ENCODE results near the gene PCNX1. TPM values are rescaled to one million over a fixed set of nuclear protein-coding genes. Genes with fewer than 3 reads are reported as not detected.
"Not testable (repeated sequence)": the region's sequence is repeated elsewhere in the genome, so short reads cannot be mapped to it uniquely, and the experiment has no call there.

The PCNX1 gene
- total RNA-seq, 1 donor: 51.0 TPM

DNA sequence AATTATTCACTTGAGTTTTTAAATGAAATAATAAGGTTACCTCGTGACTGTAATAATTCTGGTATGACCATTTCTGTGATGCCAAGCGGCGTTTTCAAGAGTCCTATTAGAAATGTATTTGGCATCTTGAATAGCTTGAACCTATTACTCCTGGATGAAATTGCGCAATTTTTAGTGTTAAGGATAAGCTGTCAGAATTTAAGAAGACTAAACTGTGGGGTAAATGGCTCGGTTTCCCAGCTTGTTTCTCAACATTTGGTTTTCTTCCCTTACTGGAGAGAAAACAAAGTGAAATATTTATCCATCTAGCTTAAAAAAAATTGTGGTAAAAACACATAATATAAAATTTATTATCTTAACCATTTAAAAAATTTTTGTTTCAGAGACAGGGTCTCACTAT is 26.8 kb downstream of the PCNX1 start:
- Histone ChIP-seq H3K27ac (ENCODE audit: low read depth, low read length) (peak overlapping the region; percentile 69), H3K79me2 (ENCODE audit: insufficient read depth, low read length) (peaks cover 73% of the 10 kb centered on the region), H3K4me3 (ENCODE audit: insufficient read depth, low read length) (no peak overlapping the region), H3K9me3 (ENCODE audit: low read depth, low read length) (no peaks in the 10 kb centered on the region), H3K36me3 (ENCODE audit: insufficient read depth, low read length) (no peaks in the 10 kb centered on the region), H3K4me1 (ENCODE audit: insufficient read depth, low read length) (peaks cover 18% of the 10 kb centered on the region), H3K4me2 (ENCODE audit: insufficient read depth, low read length) (peak overlapping the region; percentile 55), H3K27me3 (ENCODE audit: insufficient read depth, low read length) (no peaks in the 10 kb centered on the region), H4K20me1 (ENCODE audit: insufficient read depth, low read length) (peaks cover 26% of the 10 kb centered on the region), H2AFZ (ENCODE audit: low read length) (no peak overlapping the region)
- TF ChIP-seq, protein P1, sequence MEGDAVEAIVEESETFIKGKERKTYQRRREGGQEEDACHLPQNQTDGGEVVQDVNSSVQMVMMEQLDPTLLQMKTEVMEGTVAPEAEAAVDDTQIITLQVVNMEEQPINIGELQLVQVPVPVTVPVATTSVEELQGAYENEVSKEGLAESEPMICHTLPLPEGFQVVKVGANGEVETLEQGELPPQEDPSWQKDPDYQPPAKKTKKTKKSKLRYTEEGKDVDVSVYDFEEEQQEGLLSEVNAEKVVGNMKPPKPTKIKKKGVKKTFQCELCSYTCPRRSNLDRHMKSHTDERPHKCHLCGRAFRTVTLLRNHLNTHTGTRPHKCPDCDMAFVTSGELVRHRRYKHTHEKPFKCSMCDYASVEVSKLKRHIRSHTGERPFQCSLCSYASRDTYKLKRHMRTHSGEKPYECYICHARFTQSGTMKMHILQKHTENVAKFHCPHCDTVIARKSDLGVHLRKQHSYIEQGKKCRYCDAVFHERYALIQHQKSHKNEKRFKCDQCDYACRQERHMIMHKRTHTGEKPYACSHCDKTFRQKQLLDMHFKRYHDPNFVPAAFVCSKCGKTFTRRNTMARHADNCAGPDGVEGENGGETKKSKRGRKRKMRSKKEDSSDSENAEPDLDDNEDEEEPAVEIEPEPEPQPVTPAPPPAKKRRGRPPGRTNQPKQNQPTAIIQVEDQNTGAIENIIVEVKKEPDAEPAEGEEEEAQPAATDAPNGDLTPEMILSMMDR (IDR thresholded peaks at IDR 0.05; ENCODE audit: extremely low read depth, low read depth, low read length): no peak
- no peak for DNase-seq (ENCODE audit: insufficient read length, low spot score, missing footprints)

DNA sequence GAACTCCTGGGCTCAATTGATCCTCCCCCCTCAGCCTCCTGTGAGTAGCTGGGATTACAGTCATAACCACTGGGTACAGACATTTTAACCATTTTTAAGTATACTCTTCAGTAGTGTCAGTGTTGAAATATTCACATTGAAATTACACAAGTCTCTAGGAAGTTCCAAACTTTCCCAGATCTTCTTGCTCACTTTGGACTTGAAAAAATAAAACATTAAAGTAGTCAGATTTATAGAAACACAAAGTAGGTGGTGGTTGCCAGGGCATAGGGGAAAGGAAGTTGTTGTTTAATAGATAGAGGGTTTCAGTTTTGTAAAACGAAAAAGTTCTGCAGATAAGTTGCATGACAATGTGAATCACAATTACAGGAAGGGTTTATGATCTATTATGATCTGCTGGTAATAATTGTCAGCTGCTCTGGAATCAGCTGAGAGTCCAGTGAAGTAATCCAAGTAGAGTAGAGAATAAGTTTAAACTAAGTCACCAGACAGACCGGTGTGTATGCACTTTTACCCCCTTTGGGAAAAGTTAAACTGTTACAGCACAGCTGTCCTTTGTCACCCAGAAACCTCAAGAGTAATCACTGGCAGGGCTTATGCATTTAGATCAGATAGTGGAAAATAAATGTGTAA is 27.4 kb downstream of the PCNX1 start:
- Histone ChIP-seq H3K36me3 (ENCODE audit: insufficient read depth, low read length) (no peaks in the 10 kb centered on the region), H3K79me2 (ENCODE audit: insufficient read depth, low read length) (peaks cover 70% of the 10 kb centered on the region), H3K27ac (ENCODE audit: low read depth, low read length) (peak overlapping the region; percentile 69), H3K9me3 (ENCODE audit: low read depth, low read length) (no peaks in the 10 kb centered on the region), H3K4me2 (ENCODE audit: insufficient read depth, low read length) (peak overlapping the region; percentile 55), H3K27me3 (ENCODE audit: insufficient read depth, low read length) (no peaks in the 10 kb centered on the region), H4K20me1 (ENCODE audit: insufficient read depth, low read length) (peaks cover 26% of the 10 kb centered on the region), H3K4me3 (ENCODE audit: insufficient read depth, low read length) (peak overlapping the region; percentile 5), H3K4me1 (ENCODE audit: insufficient read depth, low read length) (peaks cover 18% of the 10 kb centered on the region), H2AFZ (ENCODE audit: low read length) (no peak overlapping the region)
- TF ChIP-seq, protein P1 (IDR thresholded peaks at IDR 0.05; ENCODE audit: extremely low read depth, low read depth, low read length): no peak
- DNase-seq (ENCODE audit: insufficient read length, low spot score, missing footprints): peak; percentile 72

DNA sequence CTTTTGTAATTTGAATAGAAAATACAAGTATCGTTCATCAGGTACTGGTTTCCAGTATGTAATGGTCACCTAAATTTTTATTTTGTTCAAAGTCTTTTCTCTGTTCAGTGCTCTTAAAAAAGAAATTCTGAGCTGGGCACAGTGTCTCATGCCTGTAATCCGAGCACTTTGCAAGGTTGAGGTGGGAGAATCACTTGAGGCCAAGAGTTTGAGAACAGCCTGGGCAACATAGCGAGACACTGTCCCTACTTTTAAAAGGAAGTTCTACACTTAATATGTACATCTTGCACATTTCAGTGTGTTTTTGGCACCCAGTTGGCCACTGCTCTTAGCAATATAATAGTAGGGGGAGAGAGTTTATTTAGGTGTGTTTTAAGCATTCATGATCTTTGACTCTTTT is 27.9 kb downstream of the PCNX1 start:
- peaks cover 22% of the 10 kb centered on the region for H4K20me1 ChIP-seq (ENCODE audit: insufficient read depth, low read length)
- H3K4me2 ChIP-seq (ENCODE audit: insufficient read depth, low read length): peak overlapping the region; percentile 55
- peak overlapping the region; percentile 69 for H3K27ac ChIP-seq (ENCODE audit: low read depth, low read length)

DNA sequence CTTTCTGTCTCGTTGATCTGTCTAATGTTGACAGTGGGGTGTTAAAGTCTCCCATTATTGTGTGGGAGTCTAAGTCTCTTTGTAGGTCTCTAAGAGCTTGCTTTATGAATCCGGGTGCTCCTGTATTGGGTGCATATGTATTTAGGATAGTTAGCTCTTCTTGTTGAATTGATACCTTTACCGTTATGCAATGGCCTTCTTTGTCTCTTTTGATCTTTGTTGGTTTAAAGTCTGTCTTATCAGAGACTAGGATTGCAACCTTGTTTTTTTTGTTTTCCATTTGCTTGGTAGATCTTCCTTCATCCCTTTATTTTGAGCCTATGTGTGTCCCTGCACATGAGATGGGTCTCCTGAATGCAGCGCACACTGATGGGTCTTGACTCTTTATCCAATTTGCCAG is 32.4 kb downstream of the PCNX1 start:
- Histone ChIP-seq H4K20me1 (ENCODE audit: insufficient read depth, low read length) (peaks cover 19% of the 10 kb centered on the region), H3K79me2 (ENCODE audit: insufficient read depth, low read length) (peaks cover 63% of the 10 kb centered on the region)
- H3K27me3 ChIP-seq (ENCODE audit: insufficient read depth, low read length); H3K27ac ChIP-seq (ENCODE audit: low read depth, low read length); H3K36me3 ChIP-seq (ENCODE audit: insufficient read depth, low read length); DNase-seq (ENCODE audit: insufficient read length, low spot score, missing footprints); H2AFZ ChIP-seq (ENCODE audit: low read length); H3K4me1 ChIP-seq (ENCODE audit: insufficient read depth, low read length); H3K9me3 ChIP-seq (ENCODE audit: low read depth, low read length); H3K4me2 ChIP-seq (ENCODE audit: insufficient read depth, low read length); H3K4me3 ChIP-seq (ENCODE audit: insufficient read depth, low read length): not testable (repeated sequence)

More for the DNA sequence above, 27.9 kb downstream of the PCNX1 start:
- Histone ChIP-seq H3K9me3 (ENCODE audit: low read depth, low read length) (no peaks in the 10 kb centered on the region), H3K36me3 (ENCODE audit: insufficient read depth, low read length) (no peaks in the 10 kb centered on the region), H3K4me3 (ENCODE audit: insufficient read depth, low read length) (peak overlapping the region; percentile 5), H3K4me1 (ENCODE audit: insufficient read depth, low read length) (peaks cover 18% of the 10 kb centered on the region), H3K79me2 (ENCODE audit: insufficient read depth, low read length) (peaks cover 68% of the 10 kb centered on the region), H3K27me3 (ENCODE audit: insufficient read depth, low read length) (no peaks in the 10 kb centered on the region), H2AFZ (ENCODE audit: low read length) (no peak overlapping the region)
- DNase-seq (ENCODE audit: insufficient read length, low spot score, missing footprints): no peak
- TF ChIP-seq, protein P1 (IDR thresholded peaks at IDR 0.05; ENCODE audit: extremely low read depth, low read depth, low read length): no peak

DNA sequence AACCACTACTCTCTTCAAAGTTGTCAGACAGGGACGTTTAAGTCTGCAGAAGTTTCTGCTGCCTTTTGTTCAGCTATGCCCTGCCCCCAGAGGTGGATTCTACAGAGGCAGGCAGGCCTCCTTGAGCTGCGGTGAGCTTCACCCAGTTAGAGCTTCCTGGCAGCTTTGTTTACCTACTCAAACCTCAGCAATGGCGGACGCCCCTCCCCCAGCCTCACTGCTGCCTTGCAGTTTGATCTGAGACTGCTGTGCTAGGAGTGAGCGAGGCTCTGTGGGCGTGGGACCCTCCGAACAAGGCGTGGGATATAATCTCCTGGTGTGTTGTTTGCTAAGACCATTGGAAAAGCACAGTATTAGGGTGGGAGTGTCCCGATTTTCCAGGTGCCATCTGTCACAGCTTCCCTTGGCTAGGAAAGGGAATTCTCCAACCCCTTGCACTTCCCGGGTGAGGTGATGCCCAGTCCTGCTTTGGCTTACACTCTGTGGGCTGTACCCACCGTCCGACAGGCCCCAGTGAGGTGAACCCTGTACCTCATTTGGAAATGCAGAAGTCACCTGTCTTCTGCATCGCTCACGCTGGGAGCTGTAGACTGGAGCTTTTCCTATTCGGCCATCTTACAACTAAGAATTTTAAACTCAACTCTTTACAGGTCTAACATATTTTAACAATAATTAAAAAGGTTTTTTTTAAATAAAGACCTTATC is 34.5 kb downstream of the PCNX1 start:
- not testable (repeated sequence) for H3K36me3 ChIP-seq (ENCODE audit: insufficient read depth, low read length); H3K27me3 ChIP-seq (ENCODE audit: insufficient read depth, low read length); DNase-seq (ENCODE audit: insufficient read length, low spot score, missing footprints); H3K4me3 ChIP-seq (ENCODE audit: insufficient read depth, low read length); H3K4me2 ChIP-seq (ENCODE audit: insufficient read depth, low read length); H3K27ac ChIP-seq (ENCODE audit: low read depth, low read length); H3K9me3 ChIP-seq (ENCODE audit: low read depth, low read length); H2AFZ ChIP-seq (ENCODE audit: low read length); H3K4me1 ChIP-seq (ENCODE audit: insufficient read depth, low read length)
- Histone ChIP-seq H3K79me2 (ENCODE audit: insufficient read depth, low read length) (peaks cover 58% of the 10 kb centered on the region), H4K20me1 (ENCODE audit: insufficient read depth, low read length) (peaks cover 14% of the 10 kb centered on the region)
